CD14-positive monocyte (primary cell): ENCODE measurements around the gene XPO4. TPM values are rescaled to one million over a fixed set of nuclear protein-coding genes. Genes with fewer than 3 reads are reported as not detected.

Experiments
- DNase-seq, 3 donors: peaks; one replicate each; pipeline ENCODE4 v3.0.0-alpha.2; 2011 to 2022
- H2AFZ ChIP-seq: 2 replicates; pipeline ENCODE4 v1.6.0; 2012; ENCODE audit warnings: mild to moderate bottlenecking, low read depth, low read length, inconsistent platforms; ENCODE audit not compliant: insufficient read depth, poor library complexity, severe bottlenecking
- H3K27ac ChIP-seq, 2 donors: 1 replicate in 1 of 2; 2 replicates in 1 of 2; pipeline ENCODE4 v1.5.1; 2012 to 2013; ENCODE audit warnings: low read length in 2 of 2, control low read depth in 1 of 2, inconsistent platforms in 1 of 2, low read depth in 1 of 2, mild to moderate bottlenecking in 1 of 2
- H3K27me3 ChIP-seq, 2 donors: one replicate each; pipeline versions ENCODE4 v1.6.0 to v1.6.1; 2011 to 2013; ENCODE audit warnings: low read length in 2 of 2; ENCODE audit not compliant: control insufficient read depth in 2 of 2, insufficient read depth in 2 of 2
- H3K36me3 ChIP-seq, 2 donors: replicated peaks in 1 of 2; 1 replicate in 1 of 2; 2 replicates in 1 of 2; pipeline versions ENCODE4 v1.5.1 to v1.6.1; 2012 to 2013; ENCODE audit warnings: low read length in 2 of 2, control low read depth in 1 of 2, inconsistent platforms in 1 of 2, mild to moderate bottlenecking in 1 of 2; ENCODE audit not compliant: insufficient read depth in 2 of 2, control insufficient read depth in 1 of 2
- H3K4me1 ChIP-seq, 2 donors: 1 replicate in 1 of 2; 2 replicates in 1 of 2; pipeline versions ENCODE4 v1.5.1 to v1.6.1; 2012 to 2013; ENCODE audit warnings: low read length in 2 of 2, control low read depth in 1 of 2, inconsistent platforms in 1 of 2, mild to moderate bottlenecking in 1 of 2, moderate library complexity in 1 of 2; ENCODE audit not compliant: insufficient read depth in 2 of 2, control insufficient read depth in 1 of 2
- H3K4me2 ChIP-seq: replicated peaks from 2 replicates; pipeline ENCODE3; 2012; ENCODE audit warnings: low read length, moderate library complexity, mild to moderate bottlenecking; ENCODE audit not compliant: poor library complexity, severe bottlenecking; ENCODE audit errors: extremely low read depth
- H3K4me3 ChIP-seq, 3 experiments: fragments of 200-600 bp in 1 of 3; sonication (generic) in 1 of 3; replicated peaks in 1 of 3; 1 replicate in 2 of 3; 2 replicates in 1 of 3; pipeline ENCODE4 v1.5.1; 2011 to 2013; ENCODE audit warnings: low read length in 3 of 3, mild to moderate bottlenecking in 3 of 3, control low read depth in 2 of 3, low read depth in 2 of 3, inconsistent platforms in 1 of 3, moderate library complexity in 1 of 3
- H3K79me2 ChIP-seq: 2 replicates; pipeline ENCODE4 v1.6.0; 2012; ENCODE audit warnings: mild to moderate bottlenecking, control low read depth, inconsistent platforms, low read length, moderate library complexity; ENCODE audit not compliant: insufficient read depth
- H3K9ac ChIP-seq: 2 replicates; pipeline ENCODE4 v1.6.0; 2017; ENCODE audit warnings: low read length, mild to moderate bottlenecking; ENCODE audit not compliant: insufficient read depth, poor library complexity, severe bottlenecking
- H3K9me3 ChIP-seq, 2 donors: replicated peaks in 1 of 2; 1 replicate in 1 of 2; 2 replicates in 1 of 2; pipeline versions ENCODE4 v1.5.1 to v1.6.1; 2012 to 2013; ENCODE audit warnings: low read length in 2 of 2, control low read depth in 1 of 2; ENCODE audit not compliant: control insufficient read depth in 1 of 2, insufficient read depth in 1 of 2
- H4K20me1 ChIP-seq: 2 replicates; pipeline ENCODE4 v1.6.0; 2012; ENCODE audit warnings: mild to moderate bottlenecking, low read length, control low read depth, moderate library complexity; ENCODE audit not compliant: insufficient read depth
- H3K27ac Mint-ChIP-seq, 7 donors: one replicate each; pipeline ENCODE4 v1.8.0; 2020; ENCODE audit warnings: mild to moderate bottlenecking in 7 of 7, mixed read lengths in 7 of 7, moderate library complexity in 6 of 7, inconsistent platforms in 2 of 7
- H3K27me3 Mint-ChIP-seq, 3 donors: one replicate each; pipeline ENCODE4 v1.8.0; 2021 to 2022; ENCODE audit warnings: low read depth in 3 of 3, mild to moderate bottlenecking in 3 of 3, mixed read lengths in 3 of 3, moderate library complexity in 3 of 3, inconsistent platforms in 1 of 3
- H3K36me3 Mint-ChIP-seq, 2 donors: one replicate each; pipeline ENCODE4 v1.8.0; 2020; ENCODE audit warnings: mixed read lengths in 2 of 2, inconsistent platforms in 1 of 2, mild to moderate bottlenecking in 1 of 2
- H3K4me1 Mint-ChIP-seq: one replicate; pipeline ENCODE4 v1.8.0; 2020; ENCODE audit warnings: mild to moderate bottlenecking, mixed read lengths
- H3K4me3 Mint-ChIP-seq, 2 donors: one replicate each; pipeline ENCODE4 v1.8.0; 2020; ENCODE audit warnings: mild to moderate bottlenecking in 2 of 2, mixed read lengths in 2 of 2, moderate library complexity in 1 of 2
- H3K9me3 Mint-ChIP-seq, 7 donors: one replicate each; pipeline ENCODE4 v1.8.0; 2020 to 2022; ENCODE audit warnings: mixed read lengths in 7 of 7, mild to moderate bottlenecking in 6 of 7, moderate library complexity in 6 of 7, inconsistent platforms in 2 of 7
- CTCF ChIP-seq: fragments of 200-600 bp; IDR thresholded peaks from one replicate; pipeline ENCODE4 v1.8.0; 2022; ENCODE audit warnings: antibody characterized with exemption, mild to moderate bottlenecking
- whole genome bisulfite sequencing: methylation state at CpG from one replicate; pipeline ENCODE4 v1.1.5; 2013; ENCODE audit warnings: missing lambda C conversion rate; ENCODE audit not compliant: insufficient coverage; 5-methylcytosine and 5-hydroxymethylcytosine counted together
- intact Hi-C, 2 donors: fragments of 100-400 bp; cut with micrococcal nuclease; formaldehyde crosslinking; loops; one replicate each; pipeline versions ENCODE4 v1.15.0 to v1.15.1; 2023
- polyA plus RNA-seq, 3 donors: library from polyadenylated mRNA; depleted of rRNA in 1 of 3; unstranded in 2 of 3; stranded (reverse) in 1 of 3; fragments of 300-500 nt in 2 of 3; fragments of >200 nt in 1 of 3; fragmentation: Illumina TruSeq in 2 of 3; gene quantifications; 1 replicate in 2 of 3; 2 replicates in 1 of 3; pipeline ENCODE4 v1.2.3, GENCODE V29; 2012 to 2021

The XPO4 gene
- polyA plus RNA-seq, 3 donors, result 2.9 to 4.4 (median 4.0) TPM

DNA sequence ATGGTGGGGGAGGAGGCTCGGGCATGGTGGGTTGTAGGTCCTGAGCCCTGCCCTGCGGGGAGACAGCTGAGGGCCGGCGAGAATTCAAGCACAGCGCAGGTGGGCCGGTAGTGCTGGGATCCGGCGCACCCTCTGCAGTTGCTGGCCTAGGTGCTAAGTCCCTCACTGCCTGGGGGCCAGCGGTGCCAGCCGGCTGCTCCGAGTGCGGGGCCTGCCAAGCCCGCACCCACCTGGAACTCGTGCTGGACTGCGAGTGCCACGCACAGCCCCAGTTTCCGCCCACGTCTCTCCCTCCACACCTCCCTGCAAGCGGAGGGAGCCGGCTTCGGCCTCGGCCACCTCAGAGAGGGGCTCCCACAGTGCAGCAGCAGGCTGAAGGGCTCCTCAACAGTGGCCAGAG, 162.5 kb downstream of the XPO4 start:
- Histone ChIP-seq H3K79me2 (no peaks in the 10 kb centered on the region), H3K36me3 (no peaks in the 10 kb centered on the region), H4K20me1 (no peaks in the 10 kb centered on the region), H3K9ac (no peak overlapping the region), H3K4me3 (no peak overlapping the region), H3K4me1 (no peaks in the 10 kb centered on the region), H3K27me3 (no peaks in the 10 kb centered on the region), H3K27ac (no peak overlapping the region), H3K9me3 (peaks cover 4 to 12% of the 10 kb centered on the region in 2 donors), H2AFZ (no peak overlapping the region), H3K4me2 (no peak overlapping the region)
- Mint-ChIP-seq H3K36me3 (peaks cover 0 to 2% of the 10 kb centered on the region in 2 donors), H3K4me3 (no peak overlapping the region), H3K4me1 (no peaks in the 10 kb centered on the region), H3K27ac (no peak overlapping the region), H3K9me3 (peaks cover 4 to 35% (median 10%) of the 10 kb centered on the region in 7 donors), H3K27me3 (peaks cover 0 to 2% (median under 1%) of the 10 kb centered on the region in 3 donors)
- 97% methylated on average over 22 of the region's 22 CpGs for WGBS
- intact Hi-C loops, result no loop called here
- no peak for DNase-seq
- no peak for TF ChIP-seq CTCF

DNA sequence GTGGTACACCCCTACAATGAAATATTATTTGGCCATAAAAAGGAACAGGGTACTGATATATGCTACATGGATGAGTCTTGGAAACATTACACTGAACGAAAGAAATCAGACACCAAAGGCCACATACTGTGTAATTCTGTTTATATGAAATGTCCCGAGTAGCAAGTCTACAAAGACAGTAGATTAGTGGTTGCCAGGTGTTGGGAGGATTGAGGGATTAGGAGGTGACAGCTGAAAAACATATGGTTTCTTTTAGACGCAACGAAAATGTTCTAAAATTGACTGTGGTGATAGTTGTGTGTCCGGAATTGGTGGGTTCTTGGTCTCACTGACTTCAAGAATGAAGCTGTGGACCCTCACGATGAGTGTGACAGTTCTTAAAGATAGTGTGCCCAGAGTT, 163.9 kb downstream of the XPO4 start:
- Histone ChIP-seq H3K79me2 (no peaks in the 10 kb centered on the region), H3K4me1 (no peaks in the 10 kb centered on the region), H4K20me1 (no peaks in the 10 kb centered on the region), H3K9ac (no peak overlapping the region), H3K36me3 (no peaks in the 10 kb centered on the region), H3K27ac (no peak overlapping the region), H2AFZ (no peak overlapping the region), H3K9me3 (peaks cover 4 to 12% of the 10 kb centered on the region in 2 donors), H3K4me2 (no peak overlapping the region), H3K27me3 (no peaks in the 10 kb centered on the region), H3K4me3 (no peak overlapping the region)
- Mint-ChIP-seq H3K9me3 (peaks cover 4 to 29% (median 8%) of the 10 kb centered on the region in 7 donors), H3K4me1 (no peaks in the 10 kb centered on the region), H3K27me3 (peaks cover 0 to 2% (median 2%) of the 10 kb centered on the region in 3 donors), H3K36me3 (peaks cover 0 to 2% of the 10 kb centered on the region in 2 donors), H3K27ac (no peak overlapping the region), H3K4me3 (no peak overlapping the region)
- no peak for DNase-seq
- WGBS, result 96% methylated on average over 5 of the region's 6 CpGs
- intact Hi-C loops, result no loop called here
- no peak for TF ChIP-seq CTCF
